Naive thymus-derived CD4-positive, alpha-beta T cell (primary cell): ENCODE measurements around the gene NXPH3. TPM values are rescaled to one million over a fixed set of nuclear protein-coding genes. Genes with fewer than 3 reads are reported as not detected.
A peak's percentile ranks its signal among the peaks of the same experiment; 100 is the strongest.

Source experiments
- ATAC-seq: fragments of 150-1000 bp; cut with Tn5 transposase; 2 replicates; pipeline ENCODE4 v1.10.0; 2021; ENCODE audit warnings: mild to moderate bottlenecking, moderate library complexity
- CTCF ChIA-PET: fragments of 350-600 bp; sonication (Branson Sonifier 250); formaldehyde crosslinking; loops from one replicate; lab custom pipeline; 2021; ENCODE audit warnings: antibody characterized with exemption; lab: Charles Lee
- POLR2A ChIA-PET: fragments of 350-600 bp; sonication (Branson Sonifier 250); formaldehyde crosslinking; loops from one replicate; lab custom pipeline; 2021; ENCODE audit warnings: antibody characterized with exemption, inconsistent platforms; lab: Charles Lee
- DNase-seq, 9 donors: peaks; one replicate each; pipeline versions ENCODE4 v3.0.0 to v3.0.0-alpha.2; 2020 to 2022; ENCODE audit warnings: mixed read lengths in 1 of 9
- H3K27ac ChIP-seq: one replicate; pipeline ENCODE4 v1.7.0; 2013; ENCODE audit warnings: mild to moderate bottlenecking, low read depth, low read length, moderate library complexity
- H3K27me3 ChIP-seq, 2 donors: one replicate each; pipeline ENCODE4 v1.7.0; 2013; ENCODE audit warnings: low read length in 2 of 2, mild to moderate bottlenecking in 2 of 2, moderate library complexity in 2 of 2; ENCODE audit not compliant: control insufficient read depth in 2 of 2, insufficient read depth in 2 of 2
- H3K36me3 ChIP-seq, 3 experiments: 1 replicate in 2 of 3; 2 replicates in 1 of 3; pipeline ENCODE4 v1.7.0; 2013; ENCODE audit warnings: low read length in 3 of 3, mild to moderate bottlenecking in 3 of 3, moderate library complexity in 1 of 3; ENCODE audit not compliant: insufficient read depth in 3 of 3, control insufficient read depth in 2 of 3
- H3K4me1 ChIP-seq, 2 donors: one replicate each; pipeline ENCODE4 v1.7.0; 2013; ENCODE audit warnings: low read length in 2 of 2, mild to moderate bottlenecking in 2 of 2, moderate library complexity in 1 of 2; ENCODE audit not compliant: control insufficient read depth in 2 of 2, insufficient read depth in 2 of 2
- H3K4me3 ChIP-seq: 2 replicates; pipeline ENCODE4 v1.7.0; 2013; ENCODE audit warnings: mild to moderate bottlenecking, low read length
- H3K9me3 ChIP-seq, 3 experiments: 1 replicate in 2 of 3; 2 replicates in 1 of 3; pipeline ENCODE4 v1.7.0; 2013; ENCODE audit warnings: low read length in 3 of 3; ENCODE audit not compliant: control insufficient read depth in 2 of 3
- H3K27ac Mint-ChIP-seq, 9 donors: one replicate each; pipeline ENCODE4 v1.8.0; 2020 to 2022; ENCODE audit warnings: mixed read lengths in 9 of 9, mild to moderate bottlenecking in 8 of 9, moderate library complexity in 5 of 9, inconsistent platforms in 2 of 9
- H3K27me3 Mint-ChIP-seq, 5 donors: one replicate each; pipeline ENCODE4 v1.8.0; 2021 to 2022; ENCODE audit warnings: mixed read lengths in 5 of 5, mild to moderate bottlenecking in 1 of 5
- H3K36me3 Mint-ChIP-seq, 5 donors: one replicate each; pipeline ENCODE4 v1.8.0; 2020 to 2022; ENCODE audit warnings: mixed read lengths in 5 of 5, mild to moderate bottlenecking in 3 of 5, inconsistent platforms in 1 of 5
- H3K4me1 Mint-ChIP-seq, 7 donors: one replicate each; pipeline ENCODE4 v1.8.0; 2020 to 2022; ENCODE audit warnings: mixed read lengths in 7 of 7, mild to moderate bottlenecking in 3 of 7, inconsistent platforms in 1 of 7
- H3K4me3 Mint-ChIP-seq, 10 donors: one replicate each; pipeline ENCODE4 v1.8.0; 2020 to 2022; ENCODE audit warnings: mild to moderate bottlenecking in 10 of 10, mixed read lengths in 10 of 10, moderate library complexity in 6 of 10, inconsistent platforms in 2 of 10
- H3K9me3 Mint-ChIP-seq, 11 donors: one replicate each; pipeline ENCODE4 v1.8.0; 2020 to 2022; ENCODE audit warnings: mixed read lengths in 11 of 11, mild to moderate bottlenecking in 4 of 11, inconsistent platforms in 1 of 11, moderate library complexity in 1 of 11
- intact Hi-C, 2 donors: fragments of 100-400 bp; cut with micrococcal nuclease; formaldehyde crosslinking; loops; one replicate each; pipeline ENCODE4 v1.15.1; 2023
- polyA plus RNA-seq, 2 donors: library from polyadenylated mRNA; unstranded; fragments of 300-500 nt; fragmentation: Illumina TruSeq; gene quantifications; one replicate each; pipeline ENCODE4 v1.2.3, GENCODE V29; 2021
- total RNA-seq, 6 experiments: library from RNA in 5 of 6; stranded (reverse) in 5 of 6; gene quantifications; 1 replicate in 5 of 6; 2 replicates in 1 of 6; pipeline ENCODE4 v1.2.3 and lab custom pipeline; 2021 to 2026

NXPH3 gene
- total and polyA plus RNA-seq, 7 experiments from 2014 or later: not detected

- Histone ChIP-seq H3K27me3 (no peaks in the 10 kb centered on the region), H3K27ac (no peak overlapping the region), H3K9me3 (no peaks in the 10 kb centered on the region), H3K4me1 (no peaks in the 10 kb centered on the region), H3K4me3 (no peak overlapping the region), H3K36me3 (no peaks in the 10 kb centered on the region)
- ChIA-PET POLR2A (no interaction called here), CTCF (no interaction called here)
- DNase-seq: no peak
- ATAC-seq: no peak
- H3K27ac Mint-ChIP-seq: no peak overlapping the region
- H3K27me3 Mint-ChIP-seq: no peaks in the 10 kb centered on the region
- peaks cover 0 to 2% (median 0%) of the 10 kb centered on the region in 11 donors for H3K9me3 Mint-ChIP-seq
- H3K36me3 Mint-ChIP-seq: peaks cover 0 to 4% (median 0%) of the 10 kb centered on the region in 5 donors
- H3K4me1 Mint-ChIP-seq: peaks cover 0 to 5% (median 0%) of the 10 kb centered on the region in 7 donors
- H3K4me3 Mint-ChIP-seq: no peak overlapping the region
- intact Hi-C loops: no loop called here
Measured at GRCh38 chr17:49585422-49586027, 9.9 kb downstream of the NXPH3 start.

DNA sequence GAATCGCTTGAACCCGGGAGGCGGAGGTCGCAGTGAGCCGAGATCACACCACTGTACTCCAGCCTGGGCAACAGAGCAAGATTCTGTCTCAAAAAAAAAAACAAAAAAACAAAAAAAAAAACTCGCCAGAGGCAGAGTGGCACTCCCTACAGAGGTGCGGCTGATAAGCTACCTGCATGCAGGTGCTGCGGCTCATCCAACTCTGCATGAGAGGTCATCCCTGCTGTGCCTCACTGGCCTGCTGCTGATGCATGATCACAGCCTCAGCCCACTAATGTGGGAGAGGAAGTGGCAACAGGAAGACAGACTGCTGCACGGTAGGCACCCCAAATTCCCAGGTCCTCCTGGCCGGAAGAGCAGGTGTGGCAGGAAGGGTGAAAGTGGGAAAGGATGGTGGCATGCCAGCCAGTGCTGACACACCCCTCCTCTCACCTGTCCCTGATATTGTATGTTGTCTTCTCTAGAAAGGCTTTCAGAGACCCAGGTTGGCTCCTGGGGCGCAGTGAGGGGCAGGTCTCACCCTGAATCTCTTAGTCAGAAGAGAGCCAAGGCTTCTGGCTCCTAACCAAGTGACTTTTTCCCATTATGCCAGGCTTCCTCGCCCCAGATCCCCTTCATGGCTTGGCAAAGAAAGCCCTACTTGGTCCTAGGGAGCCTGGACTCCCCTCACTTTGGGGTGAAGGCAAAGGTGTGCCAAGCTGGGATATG, 11.8 kb downstream of the NXPH3 start:
- peaks cover 0 to 10% (median 0%) of the 10 kb centered on the region in 7 donors for H3K4me1 Mint-ChIP-seq
- peaks cover 0 to 18% (median 8%) of the 10 kb centered on the region in 5 donors for H3K36me3 Mint-ChIP-seq
- peak overlapping the region in 2 of 9 donors; percentile 8 to 76 for H3K27ac Mint-ChIP-seq
- no peaks in the 10 kb centered on the region for H3K27me3 Mint-ChIP-seq
- peaks cover 0 to 4% (median 0%) of the 10 kb centered on the region in 11 donors for H3K9me3 Mint-ChIP-seq
- CTCF ChIA-PET: no interaction called here
- ATAC-seq: no peak
- Histone ChIP-seq H3K4me3 (no peak overlapping the region), H3K9me3 (no peaks in the 10 kb centered on the region), H3K4me1 (no peaks in the 10 kb centered on the region), H3K36me3 (no peaks in the 10 kb centered on the region), H3K27me3 (no peaks in the 10 kb centered on the region), H3K27ac (no peak overlapping the region)
- no peak overlapping the region for H3K4me3 Mint-ChIP-seq
- DNase-seq: no peak
- intact Hi-C loops: no loop called here
- POLR2A ChIA-PET: no interaction called here

DNA sequence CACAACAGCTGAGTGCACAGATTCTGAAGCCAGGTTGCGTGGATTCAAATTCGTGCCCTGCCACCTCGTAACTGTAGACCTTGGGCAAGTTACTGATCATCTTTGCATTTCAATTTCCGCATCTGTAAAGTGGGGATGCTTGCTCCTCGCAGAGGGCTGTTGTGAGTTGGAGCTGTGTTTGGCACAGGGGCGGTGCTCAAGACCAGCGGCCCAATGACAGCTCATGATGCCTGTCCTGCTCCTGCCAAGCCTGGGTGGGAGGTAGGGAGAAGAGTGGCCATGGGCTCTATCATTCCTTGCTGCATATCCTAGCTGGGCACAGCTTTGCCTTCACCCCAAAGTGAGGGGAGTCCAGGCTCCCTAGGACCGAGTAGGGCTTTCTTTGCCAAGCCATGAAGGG, 12.6 kb downstream of the NXPH3 start:
- CTCF ChIA-PET: no interaction called here
- intact Hi-C loops: no loop called here
- Histone ChIP-seq H3K36me3 (no peaks in the 10 kb centered on the region), H3K9me3 (no peaks in the 10 kb centered on the region), H3K4me3 (no peak overlapping the region), H3K4me1 (no peaks in the 10 kb centered on the region), H3K27ac (no peak overlapping the region), H3K27me3 (no peaks in the 10 kb centered on the region)
- H3K27me3 Mint-ChIP-seq: no peaks in the 10 kb centered on the region
- peaks cover 0 to 10% (median 0%) of the 10 kb centered on the region in 7 donors for H3K4me1 Mint-ChIP-seq
- peaks cover 0 to 22% (median 8%) of the 10 kb centered on the region in 5 donors for H3K36me3 Mint-ChIP-seq
- no peak for DNase-seq
- H3K27ac Mint-ChIP-seq: peak overlapping the region in 1 of 9 donors; percentile 81
- no peak for ATAC-seq
- no peak overlapping the region for H3K4me3 Mint-ChIP-seq
- POLR2A ChIA-PET: no interaction called here
- H3K9me3 Mint-ChIP-seq: peaks cover 0 to 2% (median 0%) of the 10 kb centered on the region in 11 donors

GRCh38 chr17:49588726-49589576, 13.3 kb downstream of the NXPH3 start:
- no peaks in the 10 kb centered on the region for H3K27me3 ChIP-seq
- peaks cover 0 to 3% (median 0%) of the 10 kb centered on the region in 3 experiments for H3K36me3 ChIP-seq
- H3K27ac ChIP-seq: no peak overlapping the region
- no peak for ATAC-seq
- Mint-ChIP-seq H3K9me3 (peaks cover 0 to 2% (median 0%) of the 10 kb centered on the region in 11 donors), H3K4me1 (peaks cover 0 to 10% (median 0%) of the 10 kb centered on the region in 7 donors), H3K36me3 (peaks cover 0 to 22% (median 8%) of the 10 kb centered on the region in 5 donors), H3K27me3 (no peaks in the 10 kb centered on the region), H3K27ac (peak overlapping the region in 3 of 9 donors; percentile 52 to 81 (median 53)), H3K4me3 (no peak overlapping the region)
- no peak overlapping the region for H3K4me3 ChIP-seq
- CTCF ChIA-PET: interaction anchor here (1.2 kb wide), 1 partner anchor 20 kb away, joined by 3 read pairs; no protein-coding TSS in a partner anchor
- no peaks in the 10 kb centered on the region for H3K9me3 ChIP-seq
- intact Hi-C loops: no loop called here
- no peak for DNase-seq
- no peaks in the 10 kb centered on the region for H3K4me1 ChIP-seq
- POLR2A ChIA-PET: no interaction called here

DNA sequence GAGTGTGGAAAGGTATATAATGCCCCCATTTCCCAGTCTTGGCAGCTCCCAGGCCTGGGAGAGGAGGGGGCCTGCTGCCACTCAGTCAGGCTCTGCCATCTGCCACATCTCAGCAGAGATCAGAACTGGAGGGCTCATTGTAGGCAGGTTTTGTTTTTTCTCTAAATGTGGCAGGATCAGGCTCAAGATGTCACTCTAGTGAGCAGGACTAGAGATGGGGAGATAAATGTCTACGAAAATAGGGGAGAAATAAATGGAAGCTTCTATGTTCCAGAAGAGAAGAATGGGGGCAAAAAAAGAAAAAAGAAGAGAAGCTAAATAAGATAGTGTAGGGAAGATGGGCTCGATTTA, 13.9 kb downstream of the NXPH3 start:
- peaks cover 0 to 3% (median 0%) of the 10 kb centered on the region in 3 experiments for H3K36me3 ChIP-seq
- no peak overlapping the region for H3K27ac ChIP-seq
- Mint-ChIP-seq H3K4me1 (peaks cover 0 to 10% (median 0%) of the 10 kb centered on the region in 7 donors), H3K27me3 (no peaks in the 10 kb centered on the region), H3K9me3 (peaks cover 0 to 2% (median 0%) of the 10 kb centered on the region in 11 donors), H3K27ac (peak overlapping the region in 3 of 9 donors; percentile 9 to 59 (median 22)), H3K36me3 (peaks cover 0 to 22% (median 8%) of the 10 kb centered on the region in 5 donors), H3K4me3 (no peak overlapping the region)
- DNase-seq (no peak), ATAC-seq (no peak)
- no peaks in the 10 kb centered on the region for H3K27me3 ChIP-seq
- intact Hi-C loops: no loop called here
- H3K4me1 ChIP-seq: no peaks in the 10 kb centered on the region
- ChIA-PET POLR2A (interaction anchor here (0.5 kb wide), 1 partner anchor 232 kb away, joined by 3 read pairs; no protein-coding TSS in a partner anchor), CTCF (interaction anchor here (1.2 kb wide), 1 partner anchor 20 kb away, joined by 3 read pairs; no protein-coding TSS in a partner anchor)
- no peak overlapping the region for H3K4me3 ChIP-seq
- no peaks in the 10 kb centered on the region for H3K9me3 ChIP-seq

DNA sequence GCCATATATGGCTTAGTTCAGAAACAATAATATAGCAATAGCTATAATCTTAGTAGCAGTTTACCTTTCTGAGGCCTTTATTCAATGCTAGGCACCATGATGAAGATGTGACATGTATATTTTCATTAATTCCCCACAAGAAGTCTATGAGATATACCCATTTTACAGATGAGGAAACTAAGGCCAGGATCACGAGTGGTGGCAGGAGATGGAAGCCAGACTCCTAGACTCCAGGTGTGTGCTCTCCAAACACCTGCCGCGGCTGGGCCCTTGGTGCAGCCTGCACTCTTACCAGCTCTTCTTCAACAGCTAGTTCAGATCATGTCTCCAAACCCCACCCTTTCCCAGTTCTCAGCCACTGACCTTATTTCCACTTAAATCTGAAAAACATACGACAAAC, 15.2 kb downstream of the NXPH3 start:
- no peak for ATAC-seq
- H3K4me3 ChIP-seq: no peak overlapping the region
- no peaks in the 10 kb centered on the region for H3K4me1 ChIP-seq
- no peak overlapping the region for H3K27ac ChIP-seq
- intact Hi-C loops: no loop called here
- no peaks in the 10 kb centered on the region for H3K9me3 ChIP-seq
- H3K4me1 Mint-ChIP-seq: peaks cover 0 to 10% (median 0%) of the 10 kb centered on the region in 7 donors
- H3K4me3 Mint-ChIP-seq: no peak overlapping the region
- POLR2A ChIA-PET: no interaction called here
- peak overlapping the region in 4 of 9 donors; percentile 6 to 22 (median 12) for H3K27ac Mint-ChIP-seq
- H3K36me3 ChIP-seq: peaks cover 0 to 10% (median 0%) of the 10 kb centered on the region in 3 experiments
- peaks cover 0 to 25% (median 8%) of the 10 kb centered on the region in 5 donors for H3K36me3 Mint-ChIP-seq
- peaks cover 0 to 2% (median 0%) of the 10 kb centered on the region in 11 donors for H3K9me3 Mint-ChIP-seq
- CTCF ChIA-PET: no interaction called here
- no peaks in the 10 kb centered on the region for H3K27me3 ChIP-seq
- no peak for DNase-seq
- no peaks in the 10 kb centered on the region for H3K27me3 Mint-ChIP-seq
